IMR-90 (cell line): ENCODE measurements around the gene HTR2A. TPM values are rescaled to one million over a fixed set of nuclear protein-coding genes. Genes with fewer than 3 reads are reported as not detected.

Source experiments
- ATAC-seq: fragments of 200-7000 bp; cut with Tn5 transposase; 2 replicates; pipeline ENCODE4 v1.9.1; 2020; ENCODE audit warnings: low read depth, mild to moderate bottlenecking, moderate library complexity
- BruUV-seq: library from RNA; stranded (reverse); fragments of 400-500 nt; replicated peaks from 2 replicates; lab custom pipeline; 2021; lab: Mats Ljungman, UMichigan
- CTCF ChIA-PET: fragments of 300-600 bp; formaldehyde crosslinking; extraction: SDS; loops from one replicate; lab custom pipeline; 2021; ENCODE audit warnings: antibody characterized with exemption; lab: Yijun Ruan, JAX
- POLR2A ChIA-PET: fragments of 300-600 bp; sonication (Branson Sonifier 250); formaldehyde crosslinking; loops from one replicate; lab custom pipeline; 2022; ENCODE audit warnings: antibody characterized with exemption; ENCODE audit not compliant: unreplicated experiment; lab: Charles Lee
- DNase-seq: peaks from one replicate; pipeline ENCODE4 v3.0.0; 2013
- H2AFZ ChIP-seq: replicated peaks from 2 replicates; pipeline ENCODE3; 2013; ENCODE audit warnings: low read length, mild to moderate bottlenecking; ENCODE audit not compliant: poor library complexity
- H2AK5ac ChIP-seq: 2 replicates; pipeline ENCODE4 v1.6.1; 2013; ENCODE audit warnings: low read depth, low read length, inconsistent platforms
- H2AK9ac ChIP-seq: replicated peaks from 2 replicates; pipeline ENCODE3; 2013; ENCODE audit warnings: mild to moderate bottlenecking, low read depth, low read length, moderate library complexity; ENCODE audit not compliant: poor library complexity
- H2BK120ac ChIP-seq: 2 replicates; pipeline ENCODE4 v1.6.1; 2013; ENCODE audit warnings: low read depth, low read length, inconsistent platforms
- H2BK15ac ChIP-seq: 3 replicates; pipeline ENCODE4 v1.6.1; 2013; ENCODE audit warnings: low read depth, low read length, inconsistent platforms
- H2BK20ac ChIP-seq: 2 replicates; pipeline ENCODE4 v1.6.1; 2013; ENCODE audit warnings: low read depth, mild to moderate bottlenecking, inconsistent platforms, low read length, moderate library complexity
- H2BK5ac ChIP-seq: 2 replicates; pipeline ENCODE4 v1.6.1; 2013; ENCODE audit warnings: mild to moderate bottlenecking, low read depth, low read length, inconsistent platforms; ENCODE audit not compliant: poor library complexity, severe bottlenecking
- H3K14ac ChIP-seq: replicated peaks from 2 replicates; pipeline ENCODE4 v1.6.1; 2013; ENCODE audit warnings: low read depth, low read length, inconsistent platforms
- H3K18ac ChIP-seq: 2 replicates; pipeline ENCODE4 v1.6.1; 2013; ENCODE audit warnings: low read depth, low read length, control low read depth
- H3K23ac ChIP-seq: 2 replicates; pipeline ENCODE4 v1.6.1; 2013; ENCODE audit warnings: low read depth, low read length, inconsistent platforms
- H3K27ac ChIP-seq: 2 replicates; pipeline ENCODE4 v1.5.1; 2013; ENCODE audit warnings: mild to moderate bottlenecking, control low read depth, low read length; ENCODE audit not compliant: insufficient read depth
- H3K27me3 ChIP-seq: 2 replicates; pipeline ENCODE4 v1.6.1; 2013; ENCODE audit warnings: low read length; ENCODE audit not compliant: control insufficient read depth, insufficient read depth
- H3K36me3 ChIP-seq: 2 replicates; pipeline ENCODE4 v1.6.1; 2013; ENCODE audit warnings: low read length, mixed read lengths; ENCODE audit not compliant: control insufficient read depth, insufficient read depth
- H3K4ac ChIP-seq: 2 replicates; pipeline ENCODE4 v1.6.1; 2013; ENCODE audit warnings: low read depth, low read length, inconsistent platforms
- H3K4me1 ChIP-seq: 2 replicates; pipeline ENCODE4 v1.6.1; 2013; ENCODE audit warnings: low read length, mixed read lengths; ENCODE audit not compliant: control insufficient read depth, insufficient read depth
- H3K4me2 ChIP-seq: 2 replicates; pipeline ENCODE4 v1.6.1; 2013; ENCODE audit warnings: low read depth, mild to moderate bottlenecking, control low read depth, low read length, moderate library complexity
- H3K4me3 ChIP-seq: 2 replicates; pipeline ENCODE4 v1.5.1; 2013; ENCODE audit warnings: low read depth, mild to moderate bottlenecking, control low read depth, low read length, moderate library complexity; ENCODE audit not compliant: insufficient read depth
- H3K56ac ChIP-seq: 2 replicates; pipeline ENCODE4 v1.6.1; 2013; ENCODE audit warnings: low read length, inconsistent platforms; ENCODE audit not compliant: insufficient read depth; ENCODE audit errors: extremely low read depth
- H3K79me1 ChIP-seq, 2 experiments: 2 replicates each; pipeline ENCODE4 v1.6.1; 2013; ENCODE audit warnings: low read length in 2 of 2, inconsistent platforms in 1 of 2, low read depth in 1 of 2
- H3K9ac ChIP-seq: 2 replicates; pipeline ENCODE4 v1.6.1; 2013; ENCODE audit warnings: low read depth, low read length, control low read depth
- H3K9me1 ChIP-seq: 2 replicates; pipeline ENCODE4 v1.6.1; 2013; ENCODE audit warnings: low read length, inconsistent platforms; ENCODE audit not compliant: insufficient read depth
- H3K9me3 ChIP-seq: 2 replicates; pipeline ENCODE4 v1.6.1; 2013; ENCODE audit warnings: low read length; ENCODE audit not compliant: control insufficient read depth, insufficient read depth
- H4K20me1 ChIP-seq: 2 replicates; pipeline ENCODE4 v1.6.1; 2013; ENCODE audit warnings: low read length, inconsistent platforms; ENCODE audit not compliant: insufficient read depth
- H4K5ac ChIP-seq: 2 replicates; pipeline ENCODE4 v1.6.1; 2013; ENCODE audit warnings: mild to moderate bottlenecking, low read depth, low read length, control low read depth
- H4K8ac ChIP-seq, 2 experiments: 2 replicates each; pipeline ENCODE4 v1.6.1; 2013; ENCODE audit warnings: low read depth in 2 of 2, low read length in 2 of 2, control low read depth in 1 of 2, inconsistent platforms in 1 of 2
- H4K91ac ChIP-seq: 2 replicates; pipeline ENCODE4 v1.6.1; 2013; ENCODE audit warnings: low read depth, low read length, inconsistent platforms; ENCODE audit not compliant: insufficient read depth
- CHD1 ChIP-seq: IDR thresholded peaks from 2 replicates; pipeline ENCODE4 v1.6.1; 2012; ENCODE audit warnings: low read depth, low read length, improper control_type of control experiment
- MAFK ChIP-seq: IDR thresholded peaks from 2 replicates; pipeline ENCODE4 v1.6.1; 2012; ENCODE audit warnings: low read depth, low read length, improper control_type of control experiment
- WGBS, 2 experiments: methylation state at CpG; one replicate each; pipeline versions ENCODE4 v1.1.5 to v1.1.7; 2013; ENCODE audit warnings: missing lambda C conversion rate in 2 of 2; ENCODE audit not compliant: insufficient read length in 1 of 2; ENCODE audit errors: extremely low coverage in 2 of 2; 5-methylcytosine and 5-hydroxymethylcytosine counted together
- dilution Hi-C: fragments of 300-500 bp; cut with HindIII; formaldehyde crosslinking; loops from one replicate; pipeline ENCODE4 v1.14.3; 2018; ENCODE audit warnings: low sequenced_read_pairs; ENCODE audit not compliant: unreplicated experiment
- in situ Hi-C: fragments of 300-500 bp; cut with MboI; formaldehyde crosslinking; loops from 3 replicates; pipeline ENCODE4 v1.14.3; 2019; ENCODE audit warnings: low sequenced_read_pairs, inconsistent platforms, mixed read lengths
- intact Hi-C: fragments of 100-400 bp; cut with micrococcal nuclease; formaldehyde crosslinking; loops from 2 replicates; pipeline ENCODE4 v1.10.0; 2022
- polyA plus RNA-seq, 3 experiments: library from polyadenylated mRNA; depleted of rRNA; stranded (reverse); fragments of >200 nt; gene quantifications; 2 replicates each; pipeline ENCODE4 v1.2.3, GENCODE V29; 2012; ENCODE audit warnings: low replicate concordance in 1 of 3
- total RNA-seq: library from RNA; depleted of rRNA; stranded (reverse); fragments of >200 nt; gene quantifications from 2 replicates; pipeline ENCODE4 v1.2.3, GENCODE V29; 2012

The HTR2A gene
- total and polyA plus RNA-seq, 2 of the 4 experiments (the other 2 are of a cell fraction) = 0.02 TPM; not detected in 1

GRCh38 chr13:46846726-46847125, 50.1 kb downstream of the HTR2A start:
- BruUV-seq = no TSS peak
- Histone ChIP-seq H3K4ac (no peak overlapping the region), H4K20me1 (no peaks in the 10 kb centered on the region), H2AK9ac (no peak overlapping the region), H3K27ac (no peak overlapping the region), H3K23ac (no peak overlapping the region), H2AK5ac (no peak overlapping the region), H3K36me3 (no peaks in the 10 kb centered on the region), H2AFZ (no peak overlapping the region), H3K4me1 (no peaks in the 10 kb centered on the region), H2BK15ac (no peak overlapping the region), H2BK5ac (no peak overlapping the region), H4K8ac (no peak overlapping the region), H3K4me3 (no peak overlapping the region), H4K91ac (no peak overlapping the region), H3K9ac (no peak overlapping the region), H4K5ac (no peak overlapping the region), H3K9me1 (no peaks in the 10 kb centered on the region), H3K4me2 (no peak overlapping the region), H2BK120ac (no peak overlapping the region), H3K14ac (no peak overlapping the region), H3K27me3 (peaks cover 10% of the 10 kb centered on the region), H3K18ac (no peak overlapping the region), H2BK20ac (no peak overlapping the region), H3K56ac (no peak overlapping the region), H3K9me3 (no peaks in the 10 kb centered on the region), H3K79me1 (no peaks in the 10 kb centered on the region)
- dilution Hi-C loops = no loop called here
- intact Hi-C loops = no loop called here
- no CpG with 5 or more reads among the region's 2 CpGs for WGBS, 2 experiments
- TF ChIP-seq CHD1 (no peak), MAFK (no peak)
- ATAC-seq = no peak
- no peak for DNase-seq
- ChIA-PET CTCF (no interaction called here), POLR2A (no interaction called here)
- in situ Hi-C loops = no loop called here
